ENCODE data around the gene INSIG2.

Gene INSIG2

DNA sequence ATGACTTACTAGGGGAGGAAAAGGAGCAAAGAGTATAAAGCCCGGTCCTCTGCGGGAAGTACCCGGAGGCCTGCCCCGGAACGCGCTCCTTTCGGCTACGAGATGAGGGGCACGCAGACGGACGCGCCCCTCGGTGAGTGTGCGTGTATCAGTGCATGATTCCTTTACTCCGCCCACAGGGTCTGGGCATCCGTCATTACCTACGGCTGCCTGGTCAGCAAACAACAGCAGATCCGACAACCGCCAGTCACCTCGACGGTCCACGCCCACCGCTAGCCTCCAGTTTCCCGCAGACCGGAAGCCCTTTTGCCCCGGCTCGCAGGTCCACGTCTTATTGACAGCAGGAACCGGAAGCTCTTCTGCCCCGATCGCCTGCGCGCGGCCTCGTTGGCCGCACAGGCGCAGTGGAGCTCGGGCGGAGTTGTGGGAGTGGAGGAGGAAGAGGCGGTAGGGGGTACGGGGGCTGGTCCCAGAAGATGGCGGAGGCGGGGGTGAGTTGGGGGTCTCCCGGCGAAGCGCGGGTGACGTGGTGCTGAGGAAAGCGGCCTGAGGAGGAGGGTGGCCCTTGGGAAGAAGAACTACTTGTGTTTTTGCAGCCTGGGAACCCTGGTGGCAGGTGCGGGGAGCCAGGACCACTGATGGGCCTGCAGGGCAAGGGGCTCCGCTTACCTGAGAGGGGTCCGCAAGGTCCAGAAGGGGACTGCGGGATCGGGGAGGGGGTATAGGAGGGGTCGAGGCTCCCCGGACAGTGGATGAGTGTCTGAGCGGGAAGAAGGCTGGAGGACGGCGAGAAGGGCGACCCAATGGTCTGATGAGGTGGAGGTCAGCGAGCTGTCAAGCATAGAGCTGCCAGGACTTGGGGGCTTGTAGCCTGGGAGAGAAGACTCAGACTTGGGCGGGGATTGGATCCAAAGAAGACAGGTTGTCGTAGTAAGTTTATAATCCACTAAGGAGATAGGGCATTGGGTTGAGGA lies at the start of gene INSIG2:
Gene INSIG2 (plus strand): TSS at position 421 of the 974 bp plus-strand sequence. CDS start 8,086 bp downstream, outside the sequence.
- DNase-seq = peak; percentile 98

DNA sequence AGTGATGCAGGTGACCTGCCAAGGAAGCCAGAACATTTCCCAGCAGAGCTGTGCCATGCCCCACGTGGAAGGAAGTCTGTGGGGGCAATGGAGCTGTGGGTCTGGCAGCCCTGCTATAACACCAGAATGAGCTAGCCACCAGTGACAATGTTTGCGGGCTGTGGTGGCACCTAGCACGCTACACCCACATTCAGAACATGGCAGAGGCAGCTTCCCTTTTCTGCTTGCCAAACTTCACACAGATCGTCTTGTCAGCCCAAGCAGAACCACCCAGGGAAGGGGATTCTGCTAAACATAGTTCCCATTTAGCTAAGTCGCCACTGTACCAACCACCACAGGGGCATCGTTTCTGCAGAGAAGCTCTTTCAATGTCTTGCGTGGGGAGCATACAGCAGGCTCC lies 47.4 kb upstream of the INSIG2 start:
- DNase-seq = no peak

- no peak for DNase-seq
These were observed 44.1 kb upstream of the INSIG2 start for GRCh38 chr2:118044103-118044716.

DNA sequence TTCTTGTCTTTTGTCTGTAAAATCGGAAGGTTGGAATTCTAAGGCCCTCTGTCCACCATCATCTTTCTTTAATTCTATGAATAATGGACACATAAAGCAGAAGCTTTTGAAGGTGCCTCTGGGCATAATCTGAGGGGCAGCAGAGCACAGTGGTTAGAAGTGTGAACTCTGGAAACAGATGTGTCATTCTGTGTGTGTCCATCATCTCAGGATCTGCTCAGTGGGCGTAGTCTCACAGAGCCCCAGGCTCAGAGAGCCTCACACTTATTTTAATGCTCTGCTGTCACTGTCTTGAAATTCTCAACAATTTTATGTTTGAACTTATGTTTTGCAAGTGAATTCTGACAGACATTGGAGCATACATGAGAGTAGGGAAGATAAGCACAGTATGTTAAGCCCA lies 43.4 kb upstream of the INSIG2 start:
- DNase-seq = no peak

GRCh38 chr2:118045286-118045685 lies 43.0 kb upstream of the INSIG2 start:
- DNase-seq = no peak

DNA sequence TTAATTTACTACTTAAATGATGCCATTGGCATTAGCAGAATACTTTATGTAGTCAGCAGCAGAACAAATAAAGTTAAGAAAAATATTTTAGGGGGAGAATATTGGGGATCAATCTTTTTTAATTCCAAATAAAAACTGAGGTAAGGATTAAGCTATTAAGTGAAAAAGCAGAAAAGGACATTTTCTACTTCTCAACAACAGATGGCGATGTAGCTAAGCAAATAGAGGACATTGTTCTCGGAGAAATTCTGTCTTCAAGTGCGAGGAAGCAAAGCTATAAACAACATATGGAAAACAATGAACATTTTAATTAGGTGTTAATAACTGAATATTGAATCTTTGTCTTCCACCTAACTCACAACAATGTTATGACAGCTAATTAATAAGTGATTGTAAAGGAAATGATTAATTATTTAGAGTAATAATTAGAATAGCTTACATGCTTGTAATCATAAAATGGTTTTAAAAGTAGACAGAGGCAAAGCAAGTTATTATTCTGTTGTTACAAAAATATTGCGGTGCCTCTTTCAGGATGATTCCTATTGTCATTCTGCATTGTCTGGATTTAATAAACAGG lies 41.5 kb upstream of the INSIG2 start:
- DNase-seq = peak; percentile 69

DNA sequence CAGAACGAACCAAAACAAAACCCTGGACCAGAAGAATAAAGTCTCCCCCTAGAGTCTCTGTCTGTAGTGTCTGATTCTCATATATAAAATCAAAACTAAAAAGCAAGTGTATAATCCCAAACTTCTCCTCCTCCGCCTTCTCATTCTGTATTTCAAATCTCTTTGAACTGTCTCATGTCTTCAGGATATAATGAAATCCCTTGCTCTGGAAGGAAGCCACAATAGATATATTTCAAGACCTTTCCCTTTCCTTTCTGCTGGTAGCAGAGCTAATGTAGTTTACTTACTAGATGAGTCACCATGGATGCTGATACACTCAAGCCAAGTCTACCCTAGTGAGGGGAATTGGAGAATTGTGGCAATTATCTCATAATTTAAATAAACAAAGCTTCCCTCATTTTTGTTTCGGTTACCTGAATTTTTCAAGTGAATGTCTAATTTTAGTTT lies 40.9 kb upstream of the INSIG2 start:
- no peak for DNase-seq

GRCh38 chr2:118048401-118048800 lies 39.9 kb upstream of the INSIG2 start:
- DNase-seq = no peak

GRCh38 chr2:118049140-118049815 lies 39.0 kb upstream of the INSIG2 start:
- DNase-seq = peak; percentile 23

- DNase-seq = no peak
These were observed 38.5 kb upstream of the INSIG2 start for GRCh38 chr2:118049816-118050140.

GRCh38 chr2:118050386-118050785 lies 37.9 kb upstream of the INSIG2 start:
- peak; percentile 11 for DNase-seq

DNA sequence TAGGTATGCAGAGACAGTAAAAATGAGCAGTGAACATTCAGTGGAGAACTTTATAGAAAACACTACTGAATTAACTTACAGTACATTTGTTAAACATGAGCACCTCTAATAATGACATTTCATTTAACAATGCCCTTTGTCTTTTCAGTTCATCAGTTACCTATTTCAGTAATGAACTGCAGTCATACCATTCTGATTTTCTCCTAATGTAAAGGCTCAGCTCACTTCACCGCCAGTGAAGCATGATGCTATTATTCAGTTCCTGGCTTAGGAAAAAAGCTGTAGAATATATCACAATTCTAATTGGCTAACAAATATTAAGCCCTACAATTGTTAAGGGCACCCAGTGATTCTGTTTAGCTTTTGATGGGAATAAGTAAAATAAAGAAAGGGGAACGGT lies 37.3 kb upstream of the INSIG2 start:
- peak; percentile 51 for DNase-seq

GRCh38 chr2:118051826-118052358 lies 36.4 kb upstream of the INSIG2 start:
- DNase-seq = no peak

DNA sequence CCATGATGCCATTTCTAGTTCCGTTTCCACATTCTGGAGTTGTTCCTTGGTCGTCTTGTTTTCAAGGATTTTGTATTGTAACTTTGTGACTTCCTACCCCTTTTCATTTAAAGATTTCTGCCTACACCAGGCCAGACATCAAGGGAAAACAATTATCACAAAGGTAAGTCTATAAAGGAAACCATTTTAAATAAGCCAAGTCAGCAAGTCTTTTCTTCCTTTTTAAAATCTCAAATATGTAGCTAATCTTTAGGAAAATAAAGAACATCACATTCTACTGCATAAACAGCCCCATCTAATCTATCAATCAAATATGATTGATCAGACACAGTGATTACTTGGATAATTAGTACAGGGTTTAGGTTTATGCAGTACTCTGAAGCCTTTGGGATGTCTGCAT lies 35.8 kb upstream of the INSIG2 start:
- no peak for DNase-seq

GRCh38 chr2:118053681-118054080 lies 34.6 kb upstream of the INSIG2 start:
- peak; percentile 71 for DNase-seq

GRCh38 chr2:118054213-118055008 lies 33.9 kb upstream of the INSIG2 start:
- no peak for DNase-seq

- peak; percentile 64 for DNase-seq
These were observed 32.6 kb upstream of the INSIG2 start for GRCh38 chr2:118055512-118056164.

DNA sequence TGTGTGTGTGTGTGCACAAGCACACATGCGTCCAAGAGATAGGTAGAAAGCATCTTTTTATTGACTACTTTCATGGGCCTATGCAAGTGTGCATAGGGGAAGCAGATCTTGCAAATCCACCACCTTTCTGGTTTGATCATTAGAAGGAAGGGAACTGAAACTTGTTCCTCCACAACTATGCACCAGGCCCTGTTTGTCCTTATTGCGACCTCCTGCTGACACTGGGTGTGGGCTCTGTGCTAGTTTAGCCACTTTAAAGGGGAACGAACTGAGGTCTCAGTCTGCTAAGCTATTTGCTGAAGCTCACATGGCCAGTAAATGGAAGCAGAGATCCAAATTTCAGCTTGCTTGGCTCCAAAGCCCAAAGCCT lies 32.1 kb upstream of the INSIG2 start:
- DNase-seq = peak; percentile 9

DNA sequence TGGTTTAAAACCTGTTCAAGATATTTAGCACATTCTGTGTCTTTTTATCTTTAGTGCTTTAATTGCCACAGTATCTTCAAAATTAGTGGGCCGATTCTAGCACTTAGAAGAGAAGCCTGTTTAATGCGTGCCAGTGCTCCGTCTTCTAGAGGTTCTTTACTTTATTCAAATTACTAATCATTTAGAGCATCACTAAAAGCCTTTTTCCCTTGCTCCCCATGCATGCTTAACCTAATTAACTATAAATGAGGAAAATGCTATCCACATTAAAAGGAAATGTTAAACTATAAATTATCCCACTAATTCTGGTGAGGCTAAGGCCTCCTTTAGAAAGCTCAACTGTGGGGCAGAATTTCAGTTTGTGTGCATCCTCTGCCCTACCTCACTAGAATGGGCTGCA lies 31.5 kb upstream of the INSIG2 start:
- no peak for DNase-seq

GRCh38 chr2:118058951-118059350 lies 29.3 kb upstream of the INSIG2 start:
- peak; percentile 10 for DNase-seq

DNA sequence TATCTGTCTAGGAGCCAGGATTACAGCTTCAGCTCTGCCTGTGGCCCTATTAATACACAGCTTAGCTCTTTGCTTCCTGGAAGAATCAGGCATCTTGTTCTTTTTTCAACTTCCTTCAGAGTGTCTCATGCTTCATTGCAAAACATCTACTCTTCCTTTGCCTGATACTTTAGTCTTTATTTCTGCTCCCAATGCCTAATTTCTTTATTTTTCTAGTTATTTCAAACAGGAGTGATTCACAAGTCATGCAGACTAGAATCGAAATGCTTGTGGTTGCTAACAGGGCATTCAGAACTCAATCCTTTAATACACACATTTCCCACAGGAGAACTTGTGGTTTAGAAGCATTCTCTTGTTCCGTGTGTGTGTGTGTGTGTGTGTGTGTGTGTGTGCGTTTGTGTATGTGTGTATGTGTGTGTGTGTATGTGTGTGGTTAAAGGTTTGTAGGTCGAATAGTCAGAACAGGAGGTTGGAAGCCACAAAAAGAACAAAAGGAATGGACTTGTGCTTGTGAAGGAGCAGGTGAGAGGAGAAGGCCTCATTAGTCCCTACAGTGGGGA lies 28.3 kb upstream of the INSIG2 start:
- peak; percentile 13 for DNase-seq

All from eye (tissue), 1 donor.